Effector memory CD4-positive, alpha-beta T cell (primary cell): ENCODE data around the gene FAM184B.
A peak's percentile ranks its signal among the peaks of the same experiment; 100 is the strongest.

Experiments
- DNase-seq, 3 donors: peaks; one replicate each; pipeline ENCODE4 v3.0.0-alpha.2; 2020
- H3K27ac ChIP-seq: 2 replicates; pipeline ENCODE4 v1.7.0; 2013; ENCODE audit warnings: mild to moderate bottlenecking, low read length, moderate library complexity; ENCODE audit not compliant: insufficient read depth, poor library complexity, severe bottlenecking
- H3K27me3 ChIP-seq: replicated peaks from 2 replicates; pipeline ENCODE4 v1.7.0; 2013; ENCODE audit warnings: mild to moderate bottlenecking, low read length; ENCODE audit not compliant: insufficient read depth, control insufficient read depth, poor library complexity, severe bottlenecking
- H3K36me3 ChIP-seq: 2 replicates; pipeline ENCODE4 v1.7.0; 2013; ENCODE audit warnings: mild to moderate bottlenecking, low read length, moderate library complexity; ENCODE audit not compliant: control insufficient read depth, insufficient read depth
- H3K4me1 ChIP-seq: 2 replicates; pipeline ENCODE4 v1.7.0; 2013; ENCODE audit warnings: low read length, mild to moderate bottlenecking; ENCODE audit not compliant: control insufficient read depth, insufficient read depth, poor library complexity, severe bottlenecking
- H3K4me3 ChIP-seq: 2 replicates; pipeline ENCODE4 v1.7.0; 2013; ENCODE audit warnings: low read length, low read depth, mild to moderate bottlenecking; ENCODE audit not compliant: insufficient read depth, poor library complexity, severe bottlenecking
- H3K9me3 ChIP-seq: 2 replicates; pipeline ENCODE4 v1.7.0; 2013; ENCODE audit warnings: mild to moderate bottlenecking, low read length, moderate library complexity; ENCODE audit not compliant: control insufficient read depth
- total RNA-seq, 3 donors: gene quantifications; one replicate each; lab custom pipeline; 2026; lab: John Stamatoyannopoulos, UW

FAM184B gene
- 0 reads per million in 3 donors for total RNA-seq

GRCh38 chr4:17781300-17782287 is at the start of gene FAM184B:
FAM184B (minus strand) TSS chr4:17781621; CDS start chr4:17781299, 322 bp downstream.
- Histone ChIP-seq H3K27me3 (no peaks in the 10 kb centered on the region), H3K27ac (no peak within 1 kb of the TSS), H3K36me3 (no peaks in the 10 kb centered on the region), H3K4me3 (no peak within 1 kb of the TSS), H3K4me1 (peaks cover 8% of the 10 kb centered on the region), H3K9me3 (no peaks in the 10 kb centered on the region)
- no peak for DNase-seq

- H3K4me3 ChIP-seq, result no peak overlapping the region
- no peaks in the 10 kb centered on the region for H3K9me3 ChIP-seq
- no peaks in the 10 kb centered on the region for H3K36me3 ChIP-seq
- DNase-seq, result no peak
- H3K27ac ChIP-seq, result no peak overlapping the region
- no peaks in the 10 kb centered on the region for H3K27me3 ChIP-seq
- no peaks in the 10 kb centered on the region for H3K4me1 ChIP-seq
Measured at GRCh38 chr4:17823871-17824669, 42.6 kb upstream of the FAM184B start.

- Histone ChIP-seq H3K27ac (no peak overlapping the region), H3K4me3 (no peak overlapping the region), H3K4me1 (no peaks in the 10 kb centered on the region), H3K9me3 (no peaks in the 10 kb centered on the region), H3K27me3 (no peaks in the 10 kb centered on the region), H3K36me3 (no peaks in the 10 kb centered on the region)
- DNase-seq, result no peak
Measured at GRCh38 chr4:17817027-17817426, 35.6 kb upstream of the FAM184B start.

- no peaks in the 10 kb centered on the region for H3K36me3 ChIP-seq
- H3K4me3 ChIP-seq, result no peak overlapping the region
- no peak for DNase-seq
- no peaks in the 10 kb centered on the region for H3K4me1 ChIP-seq
- no peaks in the 10 kb centered on the region for H3K27me3 ChIP-seq
- H3K9me3 ChIP-seq, result no peaks in the 10 kb centered on the region
- H3K27ac ChIP-seq, result no peak overlapping the region
Measured at GRCh38 chr4:17816142-17816541, 34.7 kb upstream of the FAM184B start.

- no peaks in the 10 kb centered on the region for H3K27me3 ChIP-seq
- no peak overlapping the region for H3K27ac ChIP-seq
- H3K36me3 ChIP-seq, result no peaks in the 10 kb centered on the region
- H3K4me3 ChIP-seq, result no peak overlapping the region
- H3K9me3 ChIP-seq, result no peaks in the 10 kb centered on the region
- no peak for DNase-seq
- H3K4me1 ChIP-seq, result peaks cover 6% of the 10 kb centered on the region
Measured at GRCh38 chr4:17814140-17814539, 32.7 kb upstream of the FAM184B start.

- H3K27me3 ChIP-seq, result no peaks in the 10 kb centered on the region
- H3K4me1 ChIP-seq, result peaks cover 17% of the 10 kb centered on the region
- no peak for DNase-seq
- H3K4me3 ChIP-seq, result no peak overlapping the region
- H3K9me3 ChIP-seq, result no peaks in the 10 kb centered on the region
- no peak overlapping the region for H3K27ac ChIP-seq
- H3K36me3 ChIP-seq, result no peaks in the 10 kb centered on the region
Measured at GRCh38 chr4:17812801-17813200, 31.4 kb upstream of the FAM184B start.

GRCh38 chr4:17812125-17812524 is 30.7 kb upstream of the FAM184B start:
- no peak overlapping the region for H3K27ac ChIP-seq
- H3K9me3 ChIP-seq, result no peaks in the 10 kb centered on the region
- no peaks in the 10 kb centered on the region for H3K36me3 ChIP-seq
- no peaks in the 10 kb centered on the region for H3K27me3 ChIP-seq
- H3K4me1 ChIP-seq, result peaks cover 18% of the 10 kb centered on the region
- H3K4me3 ChIP-seq, result no peak overlapping the region
- DNase-seq, result no peak

- peak in 1 of 3 donors; percentile 1 for DNase-seq
- Histone ChIP-seq H3K9me3 (no peaks in the 10 kb centered on the region), H3K27me3 (no peaks in the 10 kb centered on the region), H3K36me3 (no peaks in the 10 kb centered on the region), H3K4me3 (peak overlapping the region; percentile 74), H3K27ac (peak overlapping the region; percentile 91), H3K4me1 (peaks cover 18% of the 10 kb centered on the region)
Measured at GRCh38 chr4:17811078-17811603, 29.7 kb upstream of the FAM184B start.

- Histone ChIP-seq H3K9me3 (no peaks in the 10 kb centered on the region), H3K36me3 (no peaks in the 10 kb centered on the region), H3K4me1 (peaks cover 18% of the 10 kb centered on the region), H3K27ac (peak within 1 kb of the TSS; percentile 91), H3K4me3 (peak within 1 kb of the TSS; percentile 74), H3K27me3 (no peaks in the 10 kb centered on the region)
- peak; percentile 97 to 99 (median 98) for DNase-seq
Measured at GRCh38 chr4:17810260-17811077, 29.0 kb upstream of the FAM184B start, which contains the start of the genes DCAF16 and NCAPG. DCAF16 (minus strand) TSS chr4:17810757; CDS start chr4:17804141, 6,616 bp downstream. NCAPG (plus strand) TSS chr4:17810979; CDS start chr4:17811078, 99 bp downstream.
